ENCODE measurements around the gene RNF223.

RNF223 gene

DNA sequence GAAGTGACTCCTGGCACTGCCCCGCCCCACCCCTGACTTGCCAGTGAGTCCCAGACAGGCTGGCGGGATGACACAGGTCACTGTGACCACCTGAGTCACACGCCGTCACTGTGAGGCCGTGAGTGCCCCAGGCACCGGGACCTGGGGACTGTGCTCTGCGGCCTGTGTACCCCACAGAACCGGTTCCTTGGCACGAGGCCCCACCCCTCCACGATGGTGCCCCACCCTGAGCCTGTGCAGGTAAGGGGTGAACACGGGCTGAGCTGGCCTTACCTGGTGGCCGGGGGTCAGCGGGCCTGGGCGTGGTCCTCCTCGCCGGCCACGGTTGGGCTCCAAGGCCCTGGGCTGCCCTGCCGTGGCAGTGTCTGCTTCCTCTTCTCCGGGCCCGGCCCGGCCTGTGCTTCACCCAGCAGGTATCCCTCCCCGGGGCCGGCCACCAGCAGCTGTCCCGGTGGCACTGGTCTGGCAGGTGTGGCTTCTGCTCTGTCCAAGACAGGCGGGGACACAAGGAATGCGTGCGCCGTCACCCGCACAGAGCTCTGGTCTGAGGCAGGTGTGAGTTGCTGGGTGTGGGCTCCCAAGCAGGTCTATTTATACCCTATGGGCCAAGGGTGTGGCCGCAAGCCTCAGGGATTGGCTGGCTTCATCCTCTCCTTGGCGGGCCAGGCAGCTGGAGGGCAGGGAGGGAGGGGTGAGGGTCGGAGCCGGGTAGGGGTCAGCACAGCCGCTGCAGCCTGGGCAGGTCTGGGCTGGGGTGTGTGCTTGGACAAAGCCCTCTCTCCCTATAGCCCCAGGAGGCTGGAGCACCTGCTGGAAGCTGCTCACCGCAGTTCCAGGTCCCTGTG lies at the start of gene RNF223:
TSS of gene RNF223 (minus strand) at position 564 of the 845 bp plus-strand sequence. CDS start 1,740 bp downstream, outside the sequence.
- no peak for DNase-seq

DNA sequence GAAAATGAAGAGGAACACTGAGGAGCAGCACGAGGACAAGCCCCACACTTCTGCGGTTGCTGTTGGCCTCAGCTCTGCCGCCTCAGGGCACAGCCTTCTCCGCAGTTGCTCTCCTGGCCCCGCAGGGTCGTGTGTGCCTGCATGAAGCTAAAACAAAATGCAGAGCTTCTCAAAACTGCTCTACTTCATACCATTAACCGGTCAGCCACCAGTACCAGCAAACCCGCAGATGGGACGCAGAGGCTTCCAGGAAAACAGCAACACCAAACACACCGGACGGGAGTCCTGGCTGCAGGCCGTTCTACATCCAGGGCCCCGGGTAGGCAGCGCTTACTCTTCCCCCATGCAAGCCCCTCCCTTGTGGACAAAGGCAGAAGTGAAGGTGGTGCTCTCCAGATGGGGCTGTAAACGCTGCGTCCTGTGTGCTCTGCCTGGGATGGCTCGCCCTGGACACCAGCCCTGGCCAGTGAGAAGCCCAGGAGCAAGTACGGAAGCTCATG lies 48.9 kb upstream of the RNF223 start:
- DNase-seq = no peak

- peak; percentile 75 for DNase-seq
Measured at GRCh38 chr1:1122078-1122811, 48.1 kb upstream of the RNF223 start.

GRCh38 chr1:1121611-1122077 lies 47.5 kb upstream of the RNF223 start:
- no peak for DNase-seq

DNA sequence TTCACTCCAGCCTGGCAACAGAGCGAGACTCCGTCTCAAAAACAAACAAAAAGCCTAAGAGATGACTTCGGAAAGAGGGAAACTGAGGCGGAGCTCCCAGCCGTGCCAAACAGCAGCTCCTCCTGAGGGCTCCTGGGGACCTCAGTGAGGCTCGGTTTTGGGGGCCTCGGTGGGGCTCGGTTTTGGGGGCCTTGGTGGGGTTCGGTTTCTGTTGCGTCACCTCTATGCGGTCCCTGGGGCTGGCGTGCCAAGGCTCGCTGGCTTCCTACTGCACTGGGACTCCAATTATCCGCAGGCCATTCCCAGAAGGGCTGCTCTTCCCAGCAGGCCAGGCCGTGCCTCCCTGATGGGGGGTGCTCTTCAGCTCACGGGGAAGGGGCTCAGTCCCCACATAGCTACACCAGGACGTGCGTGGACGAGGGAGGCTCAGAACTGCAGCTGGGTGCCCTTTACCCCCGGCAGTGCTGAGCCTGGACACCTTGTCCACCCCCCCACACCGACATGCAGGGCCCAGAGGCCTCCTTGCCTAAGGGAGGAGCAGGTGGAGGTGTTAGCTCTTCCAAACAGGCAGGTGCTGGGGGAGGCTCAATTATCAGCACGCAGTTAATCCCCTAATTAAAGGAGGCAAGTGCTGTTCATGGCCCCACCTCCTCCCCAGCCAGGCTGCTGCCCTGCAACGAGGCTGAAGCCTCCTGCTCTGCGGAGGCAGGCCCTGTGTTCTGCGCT lies 46.9 kb upstream of the RNF223 start:
- DNase-seq = no peak

DNA sequence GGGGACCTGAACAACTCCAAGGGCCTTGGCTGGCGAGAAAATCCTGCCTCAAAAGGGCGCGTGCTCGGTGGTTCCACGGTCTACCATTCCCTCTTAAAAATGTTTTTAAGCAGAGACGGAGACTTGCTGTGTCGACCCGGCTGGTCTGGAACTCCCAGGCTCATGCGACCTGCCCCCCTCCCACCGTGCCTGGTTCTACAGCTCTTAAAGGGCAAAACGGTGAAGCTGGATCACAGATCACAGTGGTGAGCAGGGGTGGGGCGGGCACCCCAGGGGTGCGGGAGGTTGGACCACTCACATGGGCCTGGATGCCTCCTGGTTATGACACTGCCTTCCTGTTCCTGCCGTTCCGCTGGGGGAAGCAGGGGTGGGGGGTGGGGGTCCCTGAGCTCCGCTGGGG lies 46.0 kb upstream of the RNF223 start:
- no peak for DNase-seq

DNA sequence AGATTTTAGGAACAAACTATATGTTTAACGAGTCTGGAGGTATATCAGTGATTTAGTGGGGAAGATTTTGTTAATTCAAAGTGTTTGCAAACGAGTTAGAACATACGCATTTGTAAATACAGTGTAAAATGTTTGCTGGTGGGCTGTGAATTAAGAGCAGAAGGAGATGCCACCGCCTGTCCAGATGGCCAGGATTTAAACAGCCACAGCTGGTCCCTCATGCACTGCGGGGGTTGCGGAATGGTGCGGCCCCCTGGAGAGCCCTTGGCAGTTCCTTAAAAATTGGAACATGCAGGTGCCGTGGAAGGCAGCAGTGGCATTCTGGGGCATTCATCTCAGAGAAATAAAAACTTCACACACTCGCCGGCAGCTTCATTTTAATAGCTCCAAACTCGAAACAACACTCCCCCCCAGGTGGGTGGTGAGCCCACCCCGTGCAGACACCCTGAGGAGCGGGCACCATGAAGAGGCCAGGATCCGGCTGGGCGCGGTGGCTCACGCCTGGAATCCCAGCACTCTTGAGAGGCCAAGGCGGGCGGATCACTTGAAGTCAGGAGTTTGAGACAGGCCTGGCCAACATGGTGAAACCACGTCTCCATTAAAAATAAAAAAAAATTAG lies 45.3 kb upstream of the RNF223 start:
- no peak for DNase-seq

DNA sequence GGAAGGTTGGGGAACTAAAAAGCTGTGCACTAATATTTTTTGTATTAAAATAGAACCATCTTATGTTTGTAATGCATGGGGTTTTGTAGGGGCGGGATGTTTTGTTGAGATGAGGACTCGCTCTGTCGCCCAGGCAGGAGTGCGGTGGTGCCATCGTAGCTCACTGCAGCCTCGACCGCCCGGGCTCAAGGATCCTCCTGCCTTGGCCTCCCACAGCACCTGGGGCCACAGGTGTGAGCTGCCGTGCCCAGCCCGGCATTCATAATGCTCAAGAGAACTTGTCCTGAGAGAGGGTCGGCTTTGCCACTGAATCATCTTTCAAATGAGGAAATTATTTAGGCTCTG lies 44.7 kb upstream of the RNF223 start:
- DNase-seq = no peak

DNA sequence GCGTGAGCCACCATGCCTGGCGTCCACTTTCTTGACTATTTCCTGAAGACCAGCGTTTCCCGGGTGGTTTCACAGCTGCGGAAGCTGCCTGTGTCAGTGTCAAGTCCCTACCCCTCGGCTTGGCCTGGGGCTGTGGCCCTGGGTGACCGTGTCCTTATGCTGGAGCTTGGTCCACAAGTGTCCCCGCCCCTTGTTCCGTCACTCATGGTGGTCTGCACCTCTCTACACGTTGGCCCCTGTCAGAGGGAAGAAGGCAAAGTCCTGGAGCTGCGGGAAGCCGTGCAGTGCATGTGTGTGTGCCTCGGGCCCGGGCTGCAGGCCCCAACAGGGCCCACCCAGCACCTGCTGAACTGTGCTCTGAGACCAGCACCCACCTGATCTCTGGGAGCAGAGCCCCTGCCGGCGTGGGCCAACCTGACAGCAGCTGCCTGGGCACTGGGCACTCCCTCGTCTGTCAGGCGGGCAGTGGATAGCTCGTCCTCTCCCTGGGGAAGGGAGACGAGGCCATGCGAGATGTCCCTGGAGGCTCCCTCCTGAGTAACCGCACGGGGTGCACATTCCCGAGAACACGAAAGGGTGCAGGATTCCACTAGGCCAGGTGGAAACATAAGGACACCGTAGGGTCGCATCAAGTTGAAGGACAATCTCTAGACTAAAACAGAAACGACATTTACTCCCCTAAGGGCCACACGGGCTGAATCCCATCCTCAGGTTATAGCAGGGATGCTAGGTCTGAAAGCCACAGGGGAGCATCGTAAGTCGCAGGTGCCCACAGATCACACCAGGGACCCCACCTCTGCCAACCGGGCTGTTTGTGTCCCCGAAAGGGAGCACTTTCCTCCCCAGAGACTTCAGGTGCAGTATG lies 44.1 kb upstream of the RNF223 start:
- no peak for DNase-seq

- DNase-seq = no peak
Measured at GRCh38 chr1:1117469-1117831, 43.3 kb upstream of the RNF223 start.

DNA sequence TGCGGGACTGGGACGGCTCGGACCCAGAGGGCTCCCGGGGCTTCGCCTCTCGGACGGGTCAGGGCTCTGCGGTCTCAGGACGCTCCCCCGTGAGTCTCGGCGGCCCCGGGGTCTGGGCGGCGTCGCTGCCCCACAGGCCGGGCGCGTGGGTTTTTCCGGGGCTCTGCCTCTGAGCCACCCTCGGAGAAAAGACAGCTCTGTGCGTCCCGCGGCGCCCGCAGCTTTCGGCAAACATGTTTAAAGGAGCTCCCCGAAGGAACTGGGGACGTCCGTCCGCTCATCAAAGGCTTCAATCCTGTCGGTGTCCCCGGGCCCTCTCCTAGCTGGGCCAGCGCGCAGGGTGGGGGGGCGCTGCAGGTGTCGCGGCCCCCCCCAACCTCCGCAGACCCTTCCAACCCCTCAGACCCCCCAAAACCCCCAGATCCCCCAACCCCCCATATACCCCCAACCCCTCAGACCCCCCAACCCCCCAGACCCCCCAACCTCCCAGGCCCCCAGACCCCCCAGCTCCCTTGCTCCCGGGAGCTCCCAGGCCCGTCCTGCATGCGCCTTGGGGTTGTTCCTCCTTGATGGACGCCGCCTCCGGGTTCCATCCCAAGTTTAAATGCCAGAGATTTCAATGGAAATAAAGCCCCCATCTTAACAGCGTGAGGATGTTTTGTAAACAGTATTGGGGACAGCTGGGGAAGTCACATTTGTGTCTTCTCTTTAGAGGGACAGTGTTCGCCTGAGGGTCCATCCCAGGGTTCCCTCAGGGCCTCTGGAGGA lies 42.8 kb upstream of the RNF223 start:
- DNase-seq = no peak

- peak; percentile 99 for DNase-seq
Measured at GRCh38 chr1:1115786-1116700, 41.9 kb upstream of the RNF223 start, which contains the start of gene C1orf159. C1orf159 (minus strand) TSS chr1:1116089; CDS start chr1:1091543, 24,546 bp downstream.

DNA sequence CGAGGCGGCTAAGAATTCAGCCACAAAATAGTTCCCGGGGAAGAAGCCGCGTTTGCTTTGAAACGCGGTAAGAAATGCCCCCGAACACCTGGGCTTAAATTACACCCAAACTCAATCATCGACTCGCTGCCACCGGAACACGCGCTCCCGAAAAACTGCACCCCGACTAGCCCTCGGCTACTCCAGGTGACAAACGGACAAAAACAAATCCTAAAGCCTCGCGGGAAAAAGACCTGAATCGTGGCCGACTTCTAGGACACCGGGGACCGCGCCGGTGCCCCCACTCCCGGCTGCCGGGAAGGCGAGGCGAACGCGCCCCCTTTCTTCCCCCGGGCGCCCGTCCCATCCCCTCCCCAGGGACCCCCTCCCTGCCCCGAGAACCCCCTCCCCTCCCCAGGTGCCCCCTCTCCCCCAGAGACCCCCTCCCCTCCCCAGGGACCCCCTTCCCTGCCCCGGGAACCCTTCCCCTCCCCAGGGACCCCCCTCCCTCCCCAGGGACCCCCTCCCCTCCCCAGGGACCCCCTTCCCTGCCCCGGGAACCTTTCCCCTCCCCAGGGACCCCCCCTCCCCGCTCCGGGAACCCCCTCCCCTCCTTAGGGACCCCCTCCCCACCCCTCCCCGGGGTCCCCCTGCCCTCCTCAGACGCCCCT lies 41.2 kb upstream of the RNF223 start:
- no peak for DNase-seq

- no peak for DNase-seq
Measured at GRCh38 chr1:1114431-1114830, 40.3 kb upstream of the RNF223 start.

DNA sequence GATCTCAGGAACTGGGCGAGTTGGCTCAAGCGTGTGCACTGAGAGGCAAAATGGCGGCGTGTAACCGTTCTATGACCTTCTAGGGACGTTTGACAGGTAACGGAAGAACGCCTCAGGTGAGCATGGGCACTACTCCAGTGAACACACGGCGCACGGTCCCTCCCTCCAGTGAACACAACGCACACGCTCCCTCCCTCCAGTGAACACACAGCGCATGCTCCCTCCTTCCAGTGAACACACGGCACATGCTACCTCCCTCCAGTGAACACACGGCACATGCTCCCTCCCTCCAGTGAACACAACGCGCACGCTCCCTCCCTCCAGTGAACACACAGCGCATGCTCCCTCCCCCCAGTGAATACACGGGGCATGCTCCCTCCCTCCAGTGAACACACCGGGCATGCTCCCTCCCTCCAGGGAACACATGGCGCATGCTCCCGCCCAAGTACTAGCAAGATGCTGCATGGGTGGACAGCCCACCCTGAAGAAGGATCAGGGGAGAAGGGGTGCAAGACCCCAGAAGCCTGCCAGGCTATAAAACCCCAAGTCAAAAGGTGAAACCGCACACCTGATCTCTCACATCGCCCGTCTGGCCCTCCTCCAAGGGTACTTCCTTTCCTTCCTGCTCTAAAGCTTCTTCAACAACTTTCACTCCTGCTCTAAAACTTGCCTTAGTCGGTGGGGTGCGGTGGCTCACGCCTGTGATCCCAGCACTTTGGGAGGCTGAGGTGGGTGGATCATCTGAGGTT lies 38.3 kb upstream of the RNF223 start:
- no peak for DNase-seq

- DNase-seq = no peak
Measured at GRCh38 chr1:1111516-1112236, 37.6 kb upstream of the RNF223 start.

- no peak for DNase-seq
Measured at GRCh38 chr1:1110561-1110971, 36.5 kb upstream of the RNF223 start.

DNA sequence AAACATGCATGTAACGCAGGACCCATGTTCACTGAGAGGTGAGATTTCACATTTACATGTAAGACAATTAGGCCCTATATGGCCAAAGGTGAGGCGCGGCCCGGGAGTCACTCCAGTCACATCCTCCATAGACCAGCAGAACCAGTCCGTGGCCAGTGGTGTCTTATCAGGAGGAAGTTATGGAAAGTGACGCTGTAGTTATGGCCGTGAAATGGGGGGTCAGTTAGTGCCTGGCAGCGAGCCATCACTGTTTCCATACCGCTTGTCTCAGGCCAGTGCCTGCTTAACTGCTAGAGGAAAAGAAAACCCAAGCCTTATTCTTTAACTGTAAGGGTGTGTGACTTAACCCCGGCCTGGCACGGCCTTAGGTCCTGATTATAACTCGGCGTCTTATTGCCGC lies 35.6 kb upstream of the RNF223 start:
- DNase-seq = no peak
